ENCODE results near the gene TMEM269. TPM values are rescaled to one million over a fixed set of nuclear protein-coding genes. Genes with fewer than 3 reads are reported as not detected.

TMEM269 gene
- total RNA-seq, 1 experiment from 2014 or later = not detected

DNA sequence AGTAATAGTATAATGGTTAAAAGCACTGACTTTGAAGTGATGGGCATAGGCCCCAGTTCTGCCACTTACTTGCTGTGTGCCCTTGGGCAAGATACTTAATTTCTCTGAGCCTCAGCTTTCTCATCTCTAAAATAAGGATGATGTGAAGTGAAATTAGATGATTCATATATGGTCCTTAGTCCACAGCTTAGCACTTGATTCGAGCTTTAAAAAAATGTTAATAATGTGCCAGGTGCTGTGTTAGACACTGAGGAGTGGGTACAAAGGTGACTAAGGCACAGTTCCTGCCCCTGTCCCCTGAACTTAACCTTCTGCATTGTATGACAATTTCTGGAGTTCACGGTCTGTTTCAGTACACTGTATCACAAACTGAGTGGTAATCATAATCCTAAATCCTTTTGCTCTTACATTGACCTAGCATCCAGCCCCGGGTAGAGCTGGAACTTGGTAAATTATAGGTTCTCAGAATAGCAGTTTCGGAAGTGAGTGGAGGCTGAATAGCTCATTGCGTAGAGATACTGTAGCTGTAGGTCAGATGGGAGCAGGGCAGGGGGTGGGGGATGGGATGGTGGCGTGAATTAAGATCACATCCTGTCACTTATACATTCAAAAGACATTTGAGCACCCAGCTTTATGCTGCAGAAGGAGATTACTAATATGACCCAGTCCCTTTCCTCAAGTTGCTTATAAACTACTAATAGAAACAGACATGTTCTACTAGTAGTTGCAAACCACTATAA lies 63.1 kb downstream of the TMEM269 start:
- no peak for DNase-seq (ENCODE audit: low read depth)

DNA sequence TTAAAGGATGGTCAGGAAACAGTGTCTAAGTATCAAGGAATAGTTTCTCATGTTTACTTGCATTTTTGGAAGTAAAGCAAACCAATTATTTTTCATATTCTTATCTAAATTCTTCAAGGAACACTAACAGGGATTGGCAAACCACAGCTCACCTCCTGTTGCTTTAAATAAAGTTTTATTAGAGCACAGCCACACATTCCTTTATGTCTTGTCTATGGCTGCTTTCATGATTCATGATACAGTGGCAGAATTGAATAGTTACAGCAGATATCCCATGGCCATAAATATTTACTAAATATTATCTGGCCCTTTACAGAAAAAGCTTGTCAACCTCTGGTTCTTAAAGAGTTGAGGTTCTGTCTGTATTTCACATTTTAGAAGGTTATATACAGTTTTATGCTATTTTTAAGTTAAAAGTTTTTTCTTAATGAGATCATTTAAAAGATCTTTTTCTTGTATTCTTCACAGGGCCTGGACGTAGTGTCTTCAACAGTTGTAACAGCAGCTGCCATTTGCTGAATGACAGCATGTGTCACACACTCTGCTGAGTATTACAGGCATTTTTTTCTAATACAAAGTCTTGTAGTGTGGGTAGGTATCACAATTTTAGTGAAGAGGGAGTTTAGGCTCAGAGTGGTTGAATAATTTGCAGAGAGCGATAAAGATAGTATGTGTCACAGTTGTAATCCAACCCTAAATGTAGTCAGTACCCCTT lies 64.2 kb downstream of the TMEM269 start:
- DNase-seq (ENCODE audit: low read depth) = no peak

- DNase-seq (ENCODE audit: low read depth) = no peak
Observed at GRCh38 chr1:42849944-42850343, 65.2 kb downstream of the TMEM269 start.

Other genes starting within 250 kb of the TMEM269 start
- 187 and 202 TPM in 2 replicates for gene PPIH, start 126.6 kb upstream of the TMEM269 start, total RNA-seq (2014; rRNA removed; shearing (Covaris generic))
- gene YBX1, start 102.6 kb upstream of the TMEM269 start, total RNA-seq (2014; rRNA removed; shearing (Covaris generic)) = 888 and 951 TPM in 2 replicates
- not detected in 2 replicates for gene CLDN19, start 44.8 kb upstream of the TMEM269 start, total RNA-seq (2014; rRNA removed; shearing (Covaris generic))
- gene P3H1, start 18.0 kb upstream of the TMEM269 start, total RNA-seq (2014; rRNA removed; shearing (Covaris generic)) = 71.9 and 75.6 TPM in 2 replicates
- gene C1orf50, start 17.7 kb upstream of the TMEM269 start, total RNA-seq (2014; rRNA removed; shearing (Covaris generic)) = 2.5 and 3.1 TPM in 2 replicates
- 12.3 and 12.8 TPM in 2 replicates for gene ERMAP, start 32.1 kb downstream of the TMEM269 start, total RNA-seq (2014; rRNA removed; shearing (Covaris generic))
- gene SVBP, start 32.4 kb downstream of the TMEM269 start, total RNA-seq (2014; rRNA removed; shearing (Covaris generic)) = 23.8 and 28.2 TPM in 2 replicates
- 10.3 and 11.8 TPM in 2 replicates for gene ZNF691, start 61.6 kb downstream of the TMEM269 start, total RNA-seq (2014; rRNA removed; shearing (Covaris generic))
- 193 and 305 TPM in 2 replicates for gene SLC2A1, start 173.9 kb downstream of the TMEM269 start, total RNA-seq (2014; rRNA removed; shearing (Covaris generic))